Measurements from ENCODE around the gene TOX2. TPM values are rescaled to one million over a fixed set of nuclear protein-coding genes. Genes with fewer than 3 reads are reported as not detected.

The TOX2 gene
- total RNA-seq, 1 experiment from 2014 or later: 1.7 TPM

DNA sequence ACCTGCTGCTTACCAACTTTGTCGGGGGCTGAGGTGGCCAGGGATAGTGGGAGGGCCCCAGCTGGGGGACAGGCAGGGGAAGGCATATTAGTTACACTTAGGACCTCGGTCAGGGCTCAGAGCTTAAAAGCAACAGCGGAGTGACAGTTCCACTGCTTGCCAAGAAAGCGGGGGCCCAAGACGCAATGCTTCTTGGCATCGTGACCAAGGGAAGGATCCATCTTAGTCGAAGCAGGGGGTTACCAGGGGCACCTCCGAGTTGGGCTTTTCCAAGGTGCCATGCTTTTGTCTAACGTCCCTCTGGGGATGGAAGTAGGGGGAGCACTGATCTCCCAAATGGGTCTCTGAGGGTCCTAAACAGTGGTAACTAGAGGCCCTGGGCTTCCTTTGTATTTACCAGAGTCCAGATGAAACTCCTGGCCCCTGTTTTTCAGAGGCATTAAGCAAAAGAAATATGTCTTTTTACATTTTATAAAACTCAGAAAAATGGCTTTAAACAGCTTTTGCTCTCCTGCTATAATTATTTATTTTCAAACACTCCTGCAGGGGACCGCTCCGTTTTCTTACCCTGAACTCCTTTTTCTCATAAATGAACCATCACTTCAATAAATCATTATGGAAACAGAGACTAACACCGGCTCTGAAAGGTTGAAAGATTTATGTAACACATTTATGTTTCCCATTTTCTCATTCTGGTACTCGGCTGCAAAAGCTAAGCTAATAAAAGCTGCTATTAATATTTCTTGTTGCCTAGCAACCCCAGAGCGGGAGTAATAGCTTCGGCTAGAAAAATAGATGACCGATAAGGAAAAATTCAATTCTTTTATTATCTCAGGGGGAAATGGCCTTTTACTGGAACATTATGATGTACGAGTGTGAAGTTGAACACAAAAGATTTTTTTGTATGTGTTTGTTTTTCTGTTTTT lies 100.4 kb downstream of the TOX2 start:
- no peak overlapping the region for H2AK5ac ChIP-seq (ENCODE audit: insufficient read length, low read length)
- no peaks in the 10 kb centered on the region for H3K79me2 ChIP-seq (ENCODE audit: insufficient read depth, low read length)
- H2BK5ac ChIP-seq (ENCODE audit: insufficient read length, low read length): no peak overlapping the region
- H4K8ac ChIP-seq (replicated peaks; ENCODE audit: insufficient read length, low read depth, low read length): no peak overlapping the region
- peak; percentile 9 for DNase-seq
- Mint-ChIP-seq H3K27ac (no peak overlapping the region), H3K9me3 (no peaks in the 10 kb centered on the region), H3K4me3 (no peak overlapping the region), H3K4me1 (peaks cover 5 to 10% of the 10 kb centered on the region in 2 experiments), H3K36me3 (ENCODE audit: insufficient read depth in 1 of 3, low read depth in 3 of 3) (no peaks in the 10 kb centered on the region), H3K27me3 (ENCODE audit: low read depth) (no peaks in the 10 kb centered on the region; the same call in 1 of the 2 replicates)
- H4K91ac ChIP-seq (ENCODE audit: insufficient read length, low read depth, low read length): no peak overlapping the region
- no peaks in the 10 kb centered on the region for H3K79me1 ChIP-seq (ENCODE audit: insufficient read depth, low read depth, low read length, poor library complexity, severe bottlenecking)
- no peaks in the 10 kb centered on the region for H3K4me1 ChIP-seq (ENCODE audit: insufficient read depth, low read length)
- no peaks in the 10 kb centered on the region for H4K20me1 ChIP-seq (ENCODE audit: control insufficient read depth, insufficient read depth, insufficient read length)
- no peak overlapping the region for H2BK120ac ChIP-seq (ENCODE audit: low read depth, low read length, poor library complexity, severe bottlenecking)
- H3K4me2 ChIP-seq (ENCODE audit: insufficient read depth, insufficient read length, low read length): no peak overlapping the region
- no peak overlapping the region for H3K56ac ChIP-seq (ENCODE audit: insufficient read length, low read depth, low read length)
- no peak overlapping the region for H3K4ac ChIP-seq (ENCODE audit: low read depth, low read length)
- no peak overlapping the region for H2BK15ac ChIP-seq (ENCODE audit: low read depth, low read length)
- no peaks in the 10 kb centered on the region for H3K27me3 ChIP-seq (ENCODE audit: insufficient read depth, low read length)
- H3K9ac ChIP-seq (ENCODE audit: extremely low read depth, insufficient read length, low read length): no peak overlapping the region
- H3K9me3 ChIP-seq (ENCODE audit: control insufficient read depth, low read depth, low read length): no peaks in the 10 kb centered on the region
- WGBS (ENCODE audit: extremely low coverage, insufficient read length, low lambda C conversion rate): no CpG with 5 or more reads among the region's 17 CpGs
- no peak overlapping the region for H2BK20ac ChIP-seq (ENCODE audit: low read depth, low read length, poor library complexity, severe bottlenecking)
- no peak overlapping the region for H3T11ph ChIP-seq (ENCODE audit: low read length)
- H4K5ac ChIP-seq (ENCODE audit: insufficient read length, low read depth, low read length): no peak overlapping the region
- H3K23ac ChIP-seq (ENCODE audit: insufficient read length, low read depth, low read length): no peak overlapping the region
- no peak overlapping the region for H2BK12ac ChIP-seq (ENCODE audit: insufficient read length, low read depth, low read length)
- no peak overlapping the region for H2AFZ ChIP-seq (ENCODE audit: low read length)
- H3K27ac ChIP-seq (ENCODE audit: insufficient read length, low read depth, low read length): no peak overlapping the region
- no peak overlapping the region for H3K18ac ChIP-seq (ENCODE audit: insufficient read length, low read depth, low read length)
- H3K14ac ChIP-seq (ENCODE audit: insufficient read depth, low read length): no peak overlapping the region; the same call in 1 of the 2 replicates
- H3K23me2 ChIP-seq (ENCODE audit: insufficient read length, low read depth, low read length, poor library complexity, severe bottlenecking): no peaks in the 10 kb centered on the region
- TF ChIP-seq, protein P1, sequence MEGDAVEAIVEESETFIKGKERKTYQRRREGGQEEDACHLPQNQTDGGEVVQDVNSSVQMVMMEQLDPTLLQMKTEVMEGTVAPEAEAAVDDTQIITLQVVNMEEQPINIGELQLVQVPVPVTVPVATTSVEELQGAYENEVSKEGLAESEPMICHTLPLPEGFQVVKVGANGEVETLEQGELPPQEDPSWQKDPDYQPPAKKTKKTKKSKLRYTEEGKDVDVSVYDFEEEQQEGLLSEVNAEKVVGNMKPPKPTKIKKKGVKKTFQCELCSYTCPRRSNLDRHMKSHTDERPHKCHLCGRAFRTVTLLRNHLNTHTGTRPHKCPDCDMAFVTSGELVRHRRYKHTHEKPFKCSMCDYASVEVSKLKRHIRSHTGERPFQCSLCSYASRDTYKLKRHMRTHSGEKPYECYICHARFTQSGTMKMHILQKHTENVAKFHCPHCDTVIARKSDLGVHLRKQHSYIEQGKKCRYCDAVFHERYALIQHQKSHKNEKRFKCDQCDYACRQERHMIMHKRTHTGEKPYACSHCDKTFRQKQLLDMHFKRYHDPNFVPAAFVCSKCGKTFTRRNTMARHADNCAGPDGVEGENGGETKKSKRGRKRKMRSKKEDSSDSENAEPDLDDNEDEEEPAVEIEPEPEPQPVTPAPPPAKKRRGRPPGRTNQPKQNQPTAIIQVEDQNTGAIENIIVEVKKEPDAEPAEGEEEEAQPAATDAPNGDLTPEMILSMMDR (conservative IDR thresholded peaks at IDR 0.05): no peak
